ENCODE data around the gene MAPKBP1.

MAPKBP1 gene

GRCh38 chr15:41870689-41871081 lies 96.4 kb downstream of the MAPKBP1 start:
- DNase-seq (ENCODE audit: low read depth) = peak; percentile 44

GRCh38 chr15:41871175-41871905 lies 97.1 kb downstream of the MAPKBP1 start:
- no peak for DNase-seq (ENCODE audit: low read depth)

- no peak for DNase-seq (ENCODE audit: low read depth)
Measured at GRCh38 chr15:41872166-41872747, 98.0 kb downstream of the MAPKBP1 start.

GRCh38 chr15:41873711-41874110 lies 99.4 kb downstream of the MAPKBP1 start:
- DNase-seq (ENCODE audit: low read depth) = no peak

- DNase-seq (ENCODE audit: low read depth) = no peak
Measured at GRCh38 chr15:41874736-41875135, 100.5 kb downstream of the MAPKBP1 start.

- DNase-seq (ENCODE audit: low read depth) = no peak
Measured at GRCh38 chr15:41876007-41876406, 101.7 kb downstream of the MAPKBP1 start.

GRCh38 chr15:41876689-41877088 lies 102.4 kb downstream of the MAPKBP1 start:
- no peak for DNase-seq (ENCODE audit: low read depth)

Data from T follicular helper cell (primary cell).